Measurements from ENCODE around the gene ADAM33. TPM values are rescaled to one million over a fixed set of nuclear protein-coding genes. Genes with fewer than 3 reads are reported as not detected.

ADAM33 gene
- total RNA-seq, 1 experiment from 2014 or later: not detected

- Histone ChIP-seq H2AFZ (no peak overlapping the region), H3K27me3 (ENCODE audit: insufficient read depth, low read depth) (peaks cover 13% of the 10 kb centered on the region; the same call in 1 of the 2 replicates), H3K36me3 (ENCODE audit: low read depth) (no peaks in the 10 kb centered on the region), H3F3A (ENCODE audit: insufficient read depth, low read depth) (no peaks in the 10 kb centered on the region), H3K27ac (no peak overlapping the region), H3K4me3 (no peak overlapping the region), H3K4me1 (replicated peaks; ENCODE audit: insufficient read depth) (no peaks in the 10 kb centered on the region), H3K9me3 (ENCODE audit: insufficient read depth, low read depth) (no peaks in the 10 kb centered on the region), H3K79me2 (ENCODE audit: low read depth) (no peaks in the 10 kb centered on the region), H3K4me2 (no peak overlapping the region), H3K9me2 (ENCODE audit: insufficient read depth) (no peaks in the 10 kb centered on the region), H4K20me1 (ENCODE audit: insufficient read depth) (no peaks in the 10 kb centered on the region)
- intact Hi-C loops (cut with micrococcal nuclease; ENCODE audit: unreplicated experiment): no loop called here
- TF ChIP-seq EZH2 (IDR thresholded peaks at IDR 0.05; ENCODE audit: low read depth): no peak
- TF ChIP-seq CTCF (conservative IDR thresholded peaks at IDR 0.05): no peak
- no TSS peak for BruUV-seq (replicated peaks)
- POLR2A ChIA-PET (ENCODE audit: unreplicated experiment): no interaction called here
- no peak for DNase-seq
- CTCF ChIA-PET: interaction anchor here (0.5 kb wide), 1 partner anchor 503 kb away, joined by 6 read pairs; no protein-coding TSS in a partner anchor
These were observed 984 bp downstream of the ADAM33 start for GRCh38 chr20:3680701-3681351.

GRCh38 chr20:3679749-3680700 is 1.8 kb downstream of the ADAM33 start:
- H3K9me2 ChIP-seq (ENCODE audit: insufficient read depth): no peaks in the 10 kb centered on the region
- no peak overlapping the region for H2AFZ ChIP-seq
- no peaks in the 10 kb centered on the region for H3K79me2 ChIP-seq (ENCODE audit: low read depth)
- no peaks in the 10 kb centered on the region for H3K36me3 ChIP-seq (ENCODE audit: low read depth)
- H3K4me2 ChIP-seq: no peak overlapping the region
- CTCF ChIA-PET: no interaction called here
- no peak overlapping the region for H3K4me3 ChIP-seq
- H3K9me3 ChIP-seq (ENCODE audit: insufficient read depth, low read depth): no peaks in the 10 kb centered on the region
- no peaks in the 10 kb centered on the region for H4K20me1 ChIP-seq (ENCODE audit: insufficient read depth)
- BruUV-seq (replicated peaks): no TSS peak
- no peak overlapping the region for H3K27ac ChIP-seq
- no peaks in the 10 kb centered on the region for H3F3A ChIP-seq (ENCODE audit: insufficient read depth, low read depth)
- no peak for TF ChIP-seq EZH2 (IDR thresholded peaks at IDR 0.05; ENCODE audit: low read depth)
- TF ChIP-seq CTCF (conservative IDR thresholded peaks at IDR 0.05): no peak
- peaks cover 20% of the 10 kb centered on the region for H3K27me3 ChIP-seq (ENCODE audit: insufficient read depth, low read depth)
- POLR2A ChIA-PET (ENCODE audit: unreplicated experiment): no interaction called here
- no peak for DNase-seq
- intact Hi-C loops (cut with micrococcal nuclease; ENCODE audit: unreplicated experiment): loop anchor here (5.0 kb wide), 2 partner anchors 102 to 407 kb away; partner anchors contain the start of gene SPEF1
- H3K4me1 ChIP-seq (replicated peaks; ENCODE audit: insufficient read depth): no peaks in the 10 kb centered on the region

- no TSS peak for BruUV-seq (replicated peaks)
- no peak for DNase-seq
- POLR2A ChIA-PET (ENCODE audit: unreplicated experiment): no interaction called here
- H3K79me2 ChIP-seq (ENCODE audit: low read depth): no peaks in the 10 kb centered on the region
- no peaks in the 10 kb centered on the region for H3K36me3 ChIP-seq (ENCODE audit: low read depth)
- CTCF ChIA-PET: interaction anchor here (0.6 to 0.7 kb wide), 4 partner anchors 68 to 432 kb away, joined by 3 to 17 read pairs (median 4); no protein-coding TSS in a partner anchor
- no peak overlapping the region for H3K4me2 ChIP-seq
- no peak overlapping the region for H3K27ac ChIP-seq
- TF ChIP-seq EZH2 (IDR thresholded peaks at IDR 0.05; ENCODE audit: low read depth) (no peak), CTCF (conservative IDR thresholded peaks at IDR 0.05) (no peak)
- H3K9me2 ChIP-seq (ENCODE audit: insufficient read depth): no peaks in the 10 kb centered on the region
- H3K27me3 ChIP-seq (ENCODE audit: insufficient read depth, low read depth): peaks cover 30% of the 10 kb centered on the region
- H3K9me3 ChIP-seq (ENCODE audit: insufficient read depth, low read depth): no peaks in the 10 kb centered on the region
- H4K20me1 ChIP-seq (ENCODE audit: insufficient read depth): no peaks in the 10 kb centered on the region
- intact Hi-C loops (cut with micrococcal nuclease; ENCODE audit: unreplicated experiment): loop anchor here (5.0 kb wide), 2 partner anchors 103 to 408 kb away; partner anchors contain the start of gene SPEF1
- H2AFZ ChIP-seq: no peak overlapping the region
- no peaks in the 10 kb centered on the region for H3K4me1 ChIP-seq (replicated peaks; ENCODE audit: insufficient read depth)
- no peaks in the 10 kb centered on the region for H3F3A ChIP-seq (ENCODE audit: insufficient read depth, low read depth)
- no peak overlapping the region for H3K4me3 ChIP-seq
These were observed 2.7 kb downstream of the ADAM33 start for GRCh38 chr20:3678856-3679720.
